ENCODE measurements around the gene ADTRP. TPM values are rescaled to one million over a fixed set of nuclear protein-coding genes. Genes with fewer than 3 reads are reported as not detected.

Gene ADTRP
- total RNA-seq, 1 donor from 2014 or later, result not detected

- Mint-ChIP-seq H3K27me3 (ENCODE audit: unreplicated experiment) (no peaks in the 10 kb centered on the region), H3K4me3 (ENCODE audit: unreplicated experiment) (no peak overlapping the region), H3K4me1 (ENCODE audit: unreplicated experiment) (peaks cover 10% of the 10 kb centered on the region), H3K36me3 (ENCODE audit: unreplicated experiment) (peaks cover 9% of the 10 kb centered on the region), H3K27ac (ENCODE audit: unreplicated experiment) (no peak overlapping the region), H3K9me3 (ENCODE audit: unreplicated experiment) (peaks cover 12% of the 10 kb centered on the region)
- TF ChIP-seq, protein P1, sequence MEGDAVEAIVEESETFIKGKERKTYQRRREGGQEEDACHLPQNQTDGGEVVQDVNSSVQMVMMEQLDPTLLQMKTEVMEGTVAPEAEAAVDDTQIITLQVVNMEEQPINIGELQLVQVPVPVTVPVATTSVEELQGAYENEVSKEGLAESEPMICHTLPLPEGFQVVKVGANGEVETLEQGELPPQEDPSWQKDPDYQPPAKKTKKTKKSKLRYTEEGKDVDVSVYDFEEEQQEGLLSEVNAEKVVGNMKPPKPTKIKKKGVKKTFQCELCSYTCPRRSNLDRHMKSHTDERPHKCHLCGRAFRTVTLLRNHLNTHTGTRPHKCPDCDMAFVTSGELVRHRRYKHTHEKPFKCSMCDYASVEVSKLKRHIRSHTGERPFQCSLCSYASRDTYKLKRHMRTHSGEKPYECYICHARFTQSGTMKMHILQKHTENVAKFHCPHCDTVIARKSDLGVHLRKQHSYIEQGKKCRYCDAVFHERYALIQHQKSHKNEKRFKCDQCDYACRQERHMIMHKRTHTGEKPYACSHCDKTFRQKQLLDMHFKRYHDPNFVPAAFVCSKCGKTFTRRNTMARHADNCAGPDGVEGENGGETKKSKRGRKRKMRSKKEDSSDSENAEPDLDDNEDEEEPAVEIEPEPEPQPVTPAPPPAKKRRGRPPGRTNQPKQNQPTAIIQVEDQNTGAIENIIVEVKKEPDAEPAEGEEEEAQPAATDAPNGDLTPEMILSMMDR (IDR thresholded peaks at IDR 0.05), result no peak
- DNase-seq (ENCODE audit: extremely low spot score, unreplicated experiment), result no peak
Observed at GRCh38 chr6:11758878-11759277, 19.7 kb downstream of the ADTRP start.

DNA sequence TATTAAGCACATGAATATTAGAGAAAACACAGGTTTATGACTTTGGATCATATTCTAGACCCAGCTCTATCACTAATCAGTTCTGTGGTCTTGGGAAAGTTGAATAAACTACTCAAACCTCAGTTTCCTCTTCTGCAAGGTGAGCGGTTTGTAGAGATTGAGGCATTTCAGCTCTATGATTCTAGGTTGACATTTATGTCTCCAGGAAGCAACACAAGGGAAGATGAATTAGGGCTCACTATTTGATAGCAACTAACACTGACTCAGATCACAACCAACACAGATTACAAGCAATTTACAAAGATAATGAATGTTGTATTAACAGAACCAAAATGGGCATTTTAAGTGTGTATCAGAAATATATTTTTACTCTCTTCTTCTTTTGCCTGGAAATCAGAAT is 21.9 kb downstream of the ADTRP start:
- no peak for DNase-seq (ENCODE audit: extremely low spot score, unreplicated experiment)
- peaks cover 12% of the 10 kb centered on the region for H3K9me3 Mint-ChIP-seq (ENCODE audit: unreplicated experiment)
- H3K4me1 Mint-ChIP-seq (ENCODE audit: unreplicated experiment), result peaks cover 2% of the 10 kb centered on the region
- peaks cover 9% of the 10 kb centered on the region for H3K36me3 Mint-ChIP-seq (ENCODE audit: unreplicated experiment)
- TF ChIP-seq, protein P1 (IDR thresholded peaks at IDR 0.05), result no peak
- no peaks in the 10 kb centered on the region for H3K27me3 Mint-ChIP-seq (ENCODE audit: unreplicated experiment)
- H3K27ac Mint-ChIP-seq (ENCODE audit: unreplicated experiment), result no peak overlapping the region
- no peak overlapping the region for H3K4me3 Mint-ChIP-seq (ENCODE audit: unreplicated experiment)

DNA sequence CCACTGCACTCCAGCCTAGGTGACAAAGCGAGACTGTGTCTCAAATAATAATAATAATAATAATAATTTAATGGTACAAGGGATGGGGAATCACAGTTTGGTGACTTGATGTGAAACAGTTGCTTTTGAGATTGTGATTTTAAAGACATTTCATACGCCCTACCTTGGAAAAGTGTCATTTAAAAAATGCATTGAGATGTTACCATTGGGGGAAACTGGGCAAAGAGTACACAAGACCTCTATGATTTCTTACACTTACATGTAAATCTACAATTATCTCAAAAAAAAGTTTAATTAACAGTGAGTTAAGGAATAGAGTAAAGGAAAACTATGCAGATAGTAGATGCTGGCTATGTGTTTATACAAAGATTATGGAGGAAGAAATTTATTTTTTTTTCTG is 22.3 kb downstream of the ADTRP start:
- H3K4me1 Mint-ChIP-seq (ENCODE audit: unreplicated experiment), result peaks cover 2% of the 10 kb centered on the region
- H3K36me3 Mint-ChIP-seq (ENCODE audit: unreplicated experiment), result peaks cover 9% of the 10 kb centered on the region
- no peaks in the 10 kb centered on the region for H3K27me3 Mint-ChIP-seq (ENCODE audit: unreplicated experiment)
- no peak overlapping the region for H3K4me3 Mint-ChIP-seq (ENCODE audit: unreplicated experiment)
- no peak overlapping the region for H3K27ac Mint-ChIP-seq (ENCODE audit: unreplicated experiment)
- DNase-seq (ENCODE audit: extremely low spot score, unreplicated experiment), result no peak
- TF ChIP-seq, protein P1 (IDR thresholded peaks at IDR 0.05), result no peak
- H3K9me3 Mint-ChIP-seq (ENCODE audit: unreplicated experiment), result peaks cover 12% of the 10 kb centered on the region

DNA sequence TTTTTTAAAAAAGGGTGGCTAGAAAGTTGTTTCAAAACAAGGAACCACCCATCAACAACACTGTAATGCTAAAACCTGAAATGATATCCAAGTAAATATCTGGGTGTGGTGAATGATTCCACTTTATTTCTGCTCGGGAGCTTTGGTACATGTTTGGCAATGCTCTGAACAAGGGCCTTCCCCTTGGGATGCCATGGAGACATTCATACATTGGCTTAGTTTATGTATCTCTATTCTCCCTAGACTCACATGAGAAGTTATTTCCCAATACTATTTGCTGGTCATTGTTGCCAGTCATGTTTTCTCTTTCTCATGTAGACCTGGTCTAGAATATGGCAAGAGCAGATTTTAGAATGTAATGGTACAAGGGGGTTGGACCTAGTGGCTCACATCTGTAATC is 22.9 kb downstream of the ADTRP start:
- no peak for DNase-seq (ENCODE audit: extremely low spot score, unreplicated experiment)
- Mint-ChIP-seq H3K36me3 (ENCODE audit: unreplicated experiment) (peaks cover 9% of the 10 kb centered on the region), H3K27ac (ENCODE audit: unreplicated experiment) (no peak overlapping the region), H3K4me1 (ENCODE audit: unreplicated experiment) (peaks cover 2% of the 10 kb centered on the region), H3K27me3 (ENCODE audit: unreplicated experiment) (no peaks in the 10 kb centered on the region), H3K4me3 (ENCODE audit: unreplicated experiment) (no peak overlapping the region), H3K9me3 (ENCODE audit: unreplicated experiment) (peaks cover 12% of the 10 kb centered on the region)
- TF ChIP-seq, protein P1 (IDR thresholded peaks at IDR 0.05), result no peak

DNA sequence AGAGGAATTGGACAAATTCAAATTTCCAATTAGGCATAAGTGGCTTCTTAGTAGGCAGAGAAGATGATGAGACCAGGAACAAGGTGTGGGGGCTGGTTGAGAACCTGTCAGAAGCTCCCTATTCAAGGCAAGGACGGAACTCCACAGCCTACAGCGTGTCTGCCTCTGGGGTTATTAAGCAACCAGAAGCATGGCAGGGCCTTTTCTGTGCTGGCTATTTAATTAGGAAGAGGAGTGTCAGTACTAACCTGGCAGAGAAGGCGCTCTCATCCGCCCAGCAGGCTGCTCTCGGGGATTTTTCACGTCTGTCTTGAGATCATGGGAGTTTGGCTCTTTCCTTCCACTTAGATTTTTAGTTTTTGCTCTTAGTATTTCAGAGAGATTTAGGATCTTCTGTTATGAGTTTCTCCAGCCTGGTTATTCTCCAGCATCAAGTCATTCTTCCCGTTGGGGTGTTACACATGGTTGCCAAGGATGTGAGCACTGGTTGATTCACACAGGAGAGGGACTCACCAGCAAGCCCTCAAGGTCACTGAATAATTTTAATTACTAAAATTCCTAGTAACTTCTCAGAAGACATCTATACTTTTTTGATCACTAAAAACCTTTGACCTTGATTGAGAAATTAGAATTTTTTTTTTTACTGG is 23.9 kb downstream of the ADTRP start:
- Mint-ChIP-seq H3K27ac (ENCODE audit: unreplicated experiment) (no peak overlapping the region), H3K4me1 (ENCODE audit: unreplicated experiment) (peaks cover 2% of the 10 kb centered on the region), H3K36me3 (ENCODE audit: unreplicated experiment) (peaks cover 9% of the 10 kb centered on the region), H3K9me3 (ENCODE audit: unreplicated experiment) (peaks cover 12% of the 10 kb centered on the region), H3K27me3 (ENCODE audit: unreplicated experiment) (no peaks in the 10 kb centered on the region), H3K4me3 (ENCODE audit: unreplicated experiment) (no peak overlapping the region)
- TF ChIP-seq, protein P1 (IDR thresholded peaks at IDR 0.05), result no peak
- no peak for DNase-seq (ENCODE audit: extremely low spot score, unreplicated experiment)
